GM19099 (cell line): ENCODE measurements around the gene ACVRL1.

Source experiments
- POLR2A ChIP-seq: IDR thresholded peaks from 3 replicates; pipeline ENCODE4 v1.6.1; 2011; ENCODE audit warnings: low read depth; ENCODE audit not compliant: insufficient read length; ENCODE audit errors: extremely low read depth

ACVRL1 gene

DNA sequence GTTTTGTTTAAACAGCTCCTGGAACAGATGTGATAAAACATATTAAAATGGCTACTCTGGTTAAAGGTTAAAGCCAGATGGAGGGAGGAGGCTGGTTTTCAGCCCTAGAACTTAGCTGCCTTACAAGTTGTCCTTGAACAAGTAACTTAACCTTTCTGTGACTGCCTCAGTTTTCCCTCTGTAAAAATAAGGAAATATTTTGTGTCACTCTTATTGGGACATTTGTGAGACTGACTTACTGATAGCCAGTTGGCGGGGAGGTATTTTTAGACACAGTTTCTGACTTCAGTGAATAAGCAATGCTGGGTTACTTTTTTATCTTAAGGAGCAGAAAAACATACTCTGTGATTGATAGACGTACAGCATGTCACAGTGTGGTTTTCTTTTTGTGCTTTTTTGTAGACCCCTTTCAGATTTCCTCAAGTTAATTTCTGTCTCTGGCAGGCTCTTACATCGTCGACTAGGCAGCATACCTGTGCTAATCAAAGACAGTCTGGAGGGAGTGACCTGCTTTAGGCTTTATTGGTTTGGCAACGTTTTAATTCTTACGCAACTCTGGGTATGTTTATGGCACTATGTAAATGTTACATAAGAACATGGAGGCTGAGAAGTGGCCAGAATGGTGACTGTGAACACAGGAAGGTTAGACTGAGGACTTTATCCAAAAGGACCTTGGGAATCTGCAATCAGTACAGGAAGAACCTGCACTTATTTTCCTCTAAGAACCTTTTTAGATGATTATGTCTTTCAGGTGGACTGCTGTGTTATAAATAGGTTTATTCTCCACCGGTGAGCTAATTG is 47.5 kb downstream of the ACVRL1 start:
- TF ChIP-seq POLR2A = no peak

DNA sequence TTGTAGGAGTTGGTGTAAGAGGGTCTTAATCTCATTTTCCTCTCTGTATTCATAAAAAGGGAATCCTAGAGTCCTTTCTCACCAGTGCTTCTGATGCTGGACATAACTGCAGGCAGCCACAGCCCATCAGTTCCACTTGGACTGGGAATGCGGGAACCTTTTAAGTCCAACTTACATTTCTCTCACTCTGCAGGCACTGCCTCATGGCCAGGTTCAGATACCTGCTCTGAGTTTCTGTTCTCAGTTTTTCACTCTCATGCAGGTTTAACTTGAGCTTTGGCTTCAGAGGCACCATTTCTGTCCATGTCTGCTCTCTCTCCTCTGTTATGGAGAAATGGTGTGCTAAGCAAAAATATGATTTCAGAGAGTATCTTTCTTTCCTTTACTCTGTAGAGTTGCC is 48.4 kb downstream of the ACVRL1 start:
- TF ChIP-seq POLR2A = no peak

DNA sequence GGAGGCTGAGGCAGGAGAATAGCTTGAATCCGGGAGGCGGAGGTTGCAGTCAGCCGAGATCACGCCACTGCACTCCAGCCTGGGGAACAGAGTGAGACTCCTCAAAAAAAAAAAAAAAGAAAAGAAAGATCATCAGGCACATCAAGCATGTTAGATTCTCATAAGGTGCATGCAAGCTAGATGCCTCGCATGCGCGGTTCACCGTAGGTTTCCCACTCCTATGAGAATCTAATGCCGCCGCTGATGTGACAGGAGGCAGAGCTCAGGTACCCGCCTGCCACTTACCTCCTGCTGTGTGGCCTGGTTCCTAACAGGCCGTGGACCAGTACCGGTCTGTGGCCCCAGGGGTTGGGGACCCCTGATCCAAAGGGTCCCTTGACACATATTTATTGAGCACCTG is 51.2 kb downstream of the ACVRL1 start:
- no peak for TF ChIP-seq POLR2A

DNA sequence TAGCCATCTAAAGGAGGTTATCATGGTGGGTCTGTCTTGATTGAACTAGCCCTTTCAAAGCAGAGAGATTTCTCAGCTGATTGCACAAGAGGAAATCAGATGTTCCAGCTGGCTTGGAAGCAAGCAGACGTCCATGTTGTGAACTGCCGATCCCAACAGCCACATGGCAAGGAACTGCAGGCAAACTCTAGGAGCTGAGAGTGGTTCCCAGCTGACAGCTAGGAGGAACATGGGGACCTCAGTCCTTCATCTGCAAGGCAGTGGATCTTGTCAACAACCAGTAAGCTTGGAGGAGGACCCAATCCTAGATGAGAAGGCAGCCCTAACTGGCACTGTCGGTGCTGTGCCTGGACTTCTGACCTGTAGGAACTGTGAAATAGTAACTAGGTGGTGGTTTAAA is 51.9 kb downstream of the ACVRL1 start:
- no peak for TF ChIP-seq POLR2A

DNA sequence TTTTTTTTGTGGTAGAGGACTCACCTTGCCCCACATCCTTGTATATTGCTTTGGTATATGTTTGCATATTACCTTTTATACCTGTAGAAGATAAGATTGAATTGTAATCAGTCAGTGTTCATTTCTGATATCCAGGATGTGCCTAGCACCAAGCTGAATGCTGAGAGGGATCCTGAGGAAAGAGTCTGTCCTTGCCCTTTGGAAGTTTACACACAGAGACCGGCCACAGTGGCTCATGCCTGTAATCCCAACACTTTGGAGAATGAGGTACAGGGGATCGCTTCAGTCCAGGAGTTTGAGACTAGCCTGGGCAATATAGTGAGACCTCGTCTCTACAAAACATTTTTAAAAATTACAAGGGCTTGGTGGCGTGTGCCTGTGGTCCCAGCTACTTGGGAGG is 52.6 kb downstream of the ACVRL1 start:
- TF ChIP-seq POLR2A = no peak

DNA sequence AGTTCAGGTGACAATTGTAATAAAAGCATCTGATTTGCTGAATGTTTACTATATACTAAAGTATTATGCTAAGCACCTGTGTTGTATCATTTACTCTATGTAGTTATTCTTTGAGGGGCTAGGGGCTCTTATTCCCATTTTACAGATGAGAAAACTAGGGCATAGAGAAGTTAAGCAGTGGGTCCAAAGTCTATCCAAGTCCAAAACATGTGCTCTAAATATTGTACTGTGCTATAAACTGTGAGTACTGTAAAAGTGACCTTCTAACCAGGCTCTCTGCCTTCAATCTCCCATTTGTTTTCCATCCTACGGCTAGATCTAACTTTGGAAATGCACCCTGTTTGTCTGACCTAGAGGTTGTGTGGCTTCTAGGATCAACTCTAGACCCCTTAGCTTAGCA is 53.2 kb downstream of the ACVRL1 start:
- no peak for TF ChIP-seq POLR2A

DNA sequence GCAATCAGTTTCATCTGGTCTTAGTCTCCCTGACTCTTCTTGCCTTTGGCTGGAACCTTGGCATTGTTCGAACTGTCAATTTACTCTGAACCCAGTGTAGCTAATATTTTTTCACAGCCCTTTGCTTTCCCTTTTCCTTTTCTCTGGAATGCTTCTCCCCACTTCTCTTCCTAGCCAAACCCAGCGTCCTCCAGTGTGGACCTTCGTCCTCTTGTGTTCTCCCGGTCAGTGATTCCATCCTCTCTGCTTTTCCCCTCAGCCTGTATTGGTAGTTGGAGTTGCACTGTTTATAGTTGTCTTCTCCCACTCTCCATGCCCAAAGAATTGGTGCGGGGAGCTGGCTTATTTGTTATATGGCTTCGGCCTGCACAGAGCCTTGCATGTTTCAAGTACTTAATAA is 53.6 kb downstream of the ACVRL1 start:
- no peak for TF ChIP-seq POLR2A

DNA sequence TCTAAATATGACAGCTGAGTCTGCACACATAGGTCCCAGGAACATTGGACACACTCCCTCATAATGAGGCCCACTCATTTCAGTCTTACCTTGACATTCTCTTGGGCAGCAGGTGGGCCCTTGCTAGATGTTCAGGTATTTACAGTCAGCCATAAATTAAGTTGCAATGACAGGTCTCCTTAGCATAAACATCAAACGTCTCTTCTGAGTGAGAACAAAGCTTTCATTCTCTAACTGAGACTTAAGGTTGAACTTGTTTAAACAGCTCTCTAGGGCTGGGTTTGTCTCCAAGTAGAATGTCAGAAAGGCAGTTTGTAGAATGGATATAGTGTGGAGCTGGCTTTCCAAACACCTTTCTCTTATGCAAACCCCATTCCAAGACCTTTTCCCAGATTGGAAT is 54.5 kb downstream of the ACVRL1 start:
- no peak for TF ChIP-seq POLR2A

DNA sequence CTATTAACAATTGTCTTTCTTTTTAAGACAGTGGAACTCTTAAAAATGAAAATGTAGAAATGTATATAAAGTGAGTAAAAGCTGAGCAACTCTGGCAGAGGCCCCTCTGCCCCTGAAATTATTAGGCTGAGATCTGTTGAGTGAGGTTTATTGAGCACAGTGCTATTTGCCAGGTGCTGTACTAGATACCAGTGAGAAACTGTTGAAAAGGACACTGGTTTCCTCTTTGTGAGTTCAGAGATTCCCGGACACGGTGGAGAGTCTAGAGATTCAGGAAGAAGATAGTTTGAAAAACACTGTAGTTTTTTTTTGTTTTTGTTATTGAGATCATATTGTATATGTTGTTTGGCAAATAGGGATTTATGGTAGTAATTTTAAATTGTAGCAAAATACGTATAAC is 55.4 kb downstream of the ACVRL1 start:
- TF ChIP-seq POLR2A = no peak

DNA sequence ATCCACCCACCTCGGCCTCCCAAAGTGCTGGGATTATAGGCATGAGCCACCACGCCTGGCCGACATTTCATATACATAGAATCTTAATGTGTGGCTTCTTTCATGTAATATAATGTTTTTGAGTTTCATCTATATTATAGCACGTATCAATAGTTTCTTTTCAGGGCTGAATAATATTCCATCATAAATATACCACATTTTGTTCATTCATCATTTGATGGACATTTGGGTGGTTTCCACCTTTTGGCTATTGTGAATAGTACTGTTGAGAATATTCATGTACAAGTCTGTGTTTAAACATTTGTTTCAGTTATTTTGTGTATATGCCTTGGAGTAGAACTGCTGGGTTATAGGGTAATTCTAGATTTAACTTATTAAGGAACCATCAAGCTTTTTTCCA is 56.2 kb downstream of the ACVRL1 start:
- no peak for TF ChIP-seq POLR2A

DNA sequence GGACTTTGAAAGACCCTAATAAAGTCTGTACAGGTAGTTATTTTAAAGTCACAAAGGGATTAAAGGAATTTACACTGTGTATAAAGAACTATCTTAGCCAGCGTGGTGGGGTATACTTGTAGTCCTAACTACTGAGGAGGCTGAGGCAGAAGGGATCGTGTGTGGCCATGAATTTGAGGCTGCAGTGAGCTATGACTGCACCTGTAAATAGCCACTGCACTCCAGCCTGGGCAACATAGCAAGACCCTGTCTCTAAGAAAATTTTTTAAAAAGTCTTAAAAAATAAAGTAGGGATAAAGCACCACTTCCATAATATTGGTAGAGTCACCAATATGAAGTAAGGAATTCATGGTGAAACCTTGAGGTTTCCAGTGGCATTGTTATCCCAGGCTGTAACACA is 62.3 kb downstream of the ACVRL1 start:
- TF ChIP-seq POLR2A = no peak

DNA sequence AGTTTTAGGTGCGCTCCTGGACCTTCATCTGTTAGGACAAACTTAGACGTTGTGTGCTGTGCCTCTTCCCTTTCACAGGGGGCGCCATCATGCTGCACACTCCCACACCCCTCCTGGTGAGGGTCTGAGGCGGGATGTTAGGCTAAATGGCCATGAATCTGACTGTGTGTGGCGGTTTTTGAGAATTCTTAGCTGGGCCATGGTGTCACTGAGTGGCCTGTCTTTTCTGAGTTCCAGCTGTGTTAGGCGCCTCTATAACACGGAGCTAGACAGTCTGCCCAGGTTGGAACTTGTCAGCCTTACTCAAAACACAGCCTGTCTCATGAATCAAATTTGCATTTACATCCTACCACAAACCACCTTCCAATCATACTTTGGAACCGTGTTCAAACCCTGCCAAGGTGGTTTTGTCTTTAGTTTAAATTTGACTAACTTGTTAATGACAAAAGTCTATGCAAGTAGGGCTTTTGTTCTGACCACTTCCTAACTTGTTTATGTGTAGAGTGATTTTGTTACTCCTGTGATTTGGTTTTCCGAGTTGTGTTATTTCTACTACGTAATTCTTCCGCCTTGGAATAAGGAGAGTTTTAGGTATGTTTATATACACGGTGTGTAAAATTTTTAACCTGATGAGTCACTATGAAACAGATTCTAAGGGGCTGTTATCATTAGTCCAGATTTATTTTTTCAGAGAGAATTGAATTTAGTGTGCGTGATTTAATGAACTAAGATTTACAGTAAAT is 63.8 kb downstream of the ACVRL1 start:
- TF ChIP-seq POLR2A = no peak

DNA sequence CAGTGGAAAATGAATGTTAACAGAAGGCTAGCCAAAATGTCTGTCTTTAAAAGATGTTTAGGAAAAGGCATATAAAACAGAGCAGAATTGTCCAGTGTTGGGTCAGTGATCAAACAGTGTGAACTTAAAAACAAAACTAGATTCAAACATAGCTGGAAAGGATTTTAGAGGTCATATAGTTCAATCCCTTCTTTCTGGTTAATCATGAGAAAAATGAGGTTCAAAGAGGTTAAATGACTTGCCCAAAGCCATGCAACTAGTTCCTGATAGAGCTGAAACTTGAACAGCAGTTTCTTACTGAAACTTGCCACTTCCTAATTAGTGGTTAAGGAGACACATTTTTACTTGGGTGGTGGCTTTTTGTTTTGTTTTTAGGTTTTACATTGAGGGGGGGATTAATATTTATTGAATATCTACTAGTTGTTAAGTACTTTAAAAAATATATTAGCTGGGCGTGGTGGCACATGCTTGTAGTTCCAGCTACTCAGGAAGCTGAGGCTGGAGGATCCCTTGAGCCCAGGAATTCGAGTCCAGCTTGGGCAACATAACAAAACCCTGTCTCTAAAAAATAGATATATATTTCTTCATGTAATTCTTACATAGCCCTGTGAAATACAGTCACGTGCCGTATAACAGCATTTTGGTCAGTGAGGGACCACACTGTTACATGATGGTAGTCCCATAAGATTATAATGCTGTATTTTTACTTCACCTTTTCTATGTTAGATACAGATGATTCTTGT is 64.5 kb downstream of the ACVRL1 start:
- no peak for TF ChIP-seq POLR2A

DNA sequence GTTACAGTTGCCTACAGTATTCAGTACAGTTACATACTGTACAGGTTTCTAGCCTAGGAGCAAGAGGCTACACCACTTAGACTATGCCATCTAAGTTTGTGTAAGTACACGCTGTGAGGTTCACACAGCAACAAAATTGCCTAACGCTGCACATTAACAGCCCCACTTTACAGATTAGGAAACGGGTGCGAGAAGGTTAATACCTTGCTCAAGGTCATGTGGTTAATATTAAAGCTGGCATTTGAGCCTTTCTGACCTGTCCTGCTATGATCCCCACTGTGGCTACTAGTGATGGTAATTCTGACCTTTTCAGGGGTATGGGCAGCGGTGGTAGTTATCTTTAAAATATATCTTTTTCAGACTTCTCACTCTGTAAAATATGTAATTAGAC is 65.1 kb downstream of the ACVRL1 start:
- TF ChIP-seq POLR2A = no peak

DNA sequence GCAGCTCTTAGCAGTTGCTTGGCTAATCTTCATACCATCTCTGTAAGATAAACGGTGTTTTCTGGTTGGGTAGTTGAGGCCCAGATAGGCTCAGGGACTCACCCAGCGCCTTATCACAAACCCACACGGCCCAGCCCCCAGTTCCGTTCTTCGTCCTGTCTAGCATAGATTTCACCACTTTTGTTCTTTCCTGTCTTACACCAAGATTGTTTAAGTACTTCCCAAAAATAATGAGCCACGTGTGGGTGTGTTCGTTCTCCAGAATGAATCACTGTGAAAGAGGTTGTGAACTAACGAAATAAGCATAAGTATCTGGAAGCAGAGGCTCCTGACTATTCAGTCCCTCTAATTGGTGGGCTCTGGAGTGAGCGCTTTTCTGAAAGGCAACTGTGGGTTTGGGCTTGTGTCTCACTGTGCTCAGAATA is 65.6 kb downstream of the ACVRL1 start:
- TF ChIP-seq POLR2A = no peak
